HFF-Myc (cell line): ENCODE data around the gene CHRM2.
"Not testable (repeated sequence)": the region's sequence is repeated elsewhere in the genome, so short reads cannot be mapped to it uniquely, and the experiment has no call there.

Source experiments
- DNase-seq: peaks from one replicate; pipeline ENCODE4 v3.0.0-alpha.2; 2011; ENCODE audit warnings: low read depth; ENCODE audit errors: extremely low read depth
- H3K4me3 ChIP-seq: replicated peaks from 2 replicates; pipeline ENCODE4 v1.5.1; 2011; ENCODE audit warnings: low read depth, mild to moderate bottlenecking, control low read depth, low read length
- CTCF ChIP-seq: IDR thresholded peaks from 2 replicates; pipeline ENCODE4 v1.5.1; 2012; ENCODE audit warnings: mild to moderate bottlenecking, low read depth, low read length, control low read depth; ENCODE audit errors: missing control alignments

Gene CHRM2

DNA sequence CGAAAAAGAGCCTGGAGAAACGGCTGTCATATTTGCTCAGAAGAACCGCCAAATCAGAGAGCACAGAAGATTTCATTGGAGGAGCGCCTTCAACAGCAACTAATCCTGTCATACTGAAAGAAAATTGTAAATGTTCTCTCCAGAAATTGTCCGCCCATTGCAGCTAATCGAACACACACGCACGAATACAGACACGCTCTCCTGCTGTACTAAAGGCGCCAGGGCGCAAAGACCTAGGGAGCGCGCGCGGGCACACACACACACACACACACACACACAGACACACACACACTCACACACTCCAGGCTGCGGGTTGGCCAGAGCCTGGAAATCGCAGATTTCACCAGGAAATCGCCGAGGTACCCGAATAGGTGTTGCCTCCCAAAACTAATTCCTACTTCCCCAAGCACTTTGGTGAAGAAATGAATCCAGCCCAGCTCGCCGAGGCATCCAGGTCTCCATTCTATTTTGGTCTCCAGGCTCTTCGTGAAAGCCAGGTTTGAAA is at the start of gene CHRM2:
CHRM2 (plus strand) TSS at position 157 of the 505 bp plus-strand sequence. CDS start 146,214 bp downstream, outside the sequence.
- DNase-seq = no peak
- peak within 1 kb of the TSS; percentile 36 for H3K4me3 ChIP-seq
- no peak for TF ChIP-seq CTCF

- DNase-seq, H3K4me3 ChIP-seq: not testable (repeated sequence)
These were observed 37.1 kb upstream of the CHRM2 start for GRCh38 chr7:136831398-136831797.

GRCh38 chr7:136845899-136846465 is 22.5 kb upstream of the CHRM2 start:
- H3K4me3 ChIP-seq = no peak overlapping the region
- DNase-seq = no peak
- TF ChIP-seq CTCF = no peak

- DNase-seq = no peak
- TF ChIP-seq CTCF = no peak
- no peak overlapping the region for H3K4me3 ChIP-seq
These were observed 20.6 kb upstream of the CHRM2 start for GRCh38 chr7:136847858-136848257.

GRCh38 chr7:136853654-136854053 is 14.8 kb upstream of the CHRM2 start:
- H3K4me3 ChIP-seq = no peak overlapping the region
- no peak for TF ChIP-seq CTCF
- DNase-seq = no peak

GRCh38 chr7:136857573-136857972 is 10.9 kb upstream of the CHRM2 start:
- TF ChIP-seq CTCF = no peak
- DNase-seq = peak; percentile 24
- H3K4me3 ChIP-seq = no peak overlapping the region

GRCh38 chr7:136859803-136860202 is 8.6 kb upstream of the CHRM2 start:
- no peak for TF ChIP-seq CTCF
- no peak for DNase-seq
- no peak overlapping the region for H3K4me3 ChIP-seq
